HEK293T (cell line): Measurements from ENCODE around the gene MINAR1.

ENCODE experiments used
- BHLHE40 ChIP-seq: fragments of 450-650 bp; IDR thresholded peaks from 2 replicates; pipeline ENCODE4 v1.6.1; 2016; ENCODE audit warnings: mild to moderate bottlenecking, moderate library complexity, borderline replicate concordance
- CTBP1 ChIP-seq: fragments of 450-650 bp; IDR thresholded peaks from 2 replicates; pipeline ENCODE4 v1.6.1; 2016; ENCODE audit warnings: borderline replicate concordance
- FOXM1 ChIP-seq: fragments of 450-650 bp; IDR thresholded peaks from 2 replicates; pipeline ENCODE4 v1.6.1; 2017; ENCODE audit warnings: mild to moderate bottlenecking, borderline replicate concordance
- HDGF ChIP-seq: fragments of 450-650 bp; IDR thresholded peaks from 2 replicates; pipeline ENCODE4 v1.6.1; 2017; ENCODE audit warnings: antibody characterized with exemption, borderline replicate concordance
- L3MBTL2 ChIP-seq: fragments of 450-650 bp; conservative IDR thresholded peaks from 2 replicates; pipeline ENCODE4 v1.6.1; 2016; ENCODE audit warnings: mild to moderate bottlenecking
- LEF1 ChIP-seq: fragments of 450-650 bp; IDR thresholded peaks from 2 replicates; pipeline ENCODE4 v1.6.1; 2017; ENCODE audit warnings: mild to moderate bottlenecking, borderline replicate concordance
- SP1 ChIP-seq: fragments of 450-650 bp; IDR thresholded peaks from 2 replicates; pipeline ENCODE4 v1.6.1; 2017
- SUZ12 ChIP-seq: fragments of 450-650 bp; IDR thresholded peaks from 2 replicates; pipeline ENCODE4 v1.6.1; 2016; ENCODE audit warnings: mild to moderate bottlenecking
- ZNF384 ChIP-seq: fragments of 450-650 bp; IDR thresholded peaks from 2 replicates; pipeline ENCODE4 v1.6.1; 2016
- TF ChIP-seq, protein P1 (sequence below): fragments of 450-650 bp; IDR thresholded peaks from 2 replicates; pipeline ENCODE4 v1.6.1; 2016

DNA sequence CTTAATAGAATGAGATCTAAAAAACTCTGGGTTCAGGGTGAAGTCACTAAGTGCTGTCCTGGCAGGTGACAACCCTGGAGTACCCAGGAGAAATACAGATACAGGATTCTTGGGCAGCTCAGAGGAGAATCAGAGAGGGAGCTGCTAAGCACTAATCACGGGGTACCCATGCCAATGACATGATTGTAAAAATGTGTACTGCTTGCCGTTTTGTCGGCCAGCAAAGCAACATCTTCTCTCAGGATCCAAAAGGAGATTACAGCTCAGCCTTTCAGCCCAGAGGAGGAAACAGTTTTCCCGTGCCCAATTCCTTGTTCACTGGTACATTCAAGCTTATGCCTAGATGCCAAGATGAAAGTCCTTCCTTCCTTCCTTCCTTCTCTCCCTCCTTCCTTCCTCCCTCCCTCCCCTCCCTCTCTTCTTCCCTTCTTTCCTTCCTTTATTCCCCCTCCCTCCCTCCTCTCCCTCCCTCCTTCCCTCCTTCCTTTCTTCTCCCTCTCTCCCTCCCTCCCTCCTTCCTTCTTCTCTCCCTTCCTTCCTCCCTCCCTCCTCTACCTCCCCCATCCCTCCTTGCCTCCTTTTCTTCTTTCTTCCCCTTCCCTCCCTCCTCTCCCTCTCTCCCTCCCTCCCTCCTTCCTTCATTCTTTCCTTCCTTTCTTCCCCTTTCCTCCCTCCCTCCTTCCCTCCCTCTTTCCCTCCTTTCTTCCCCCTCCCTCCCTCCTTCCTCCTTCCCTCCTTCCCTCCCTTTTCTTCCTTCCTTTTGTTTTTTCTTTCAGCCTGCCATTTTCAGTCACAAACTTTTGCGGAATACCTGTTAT, 4.1 kb upstream of the MINAR1 start:
- TF ChIP-seq BHLHE40: no peak
- TF ChIP-seq SUZ12: no peak
- no peak for TF ChIP-seq SP1
- no peak for TF ChIP-seq ZNF384
- no peak for TF ChIP-seq FOXM1
- no peak for TF ChIP-seq CTBP1
- TF ChIP-seq L3MBTL2: no peak
- TF ChIP-seq, protein P1, sequence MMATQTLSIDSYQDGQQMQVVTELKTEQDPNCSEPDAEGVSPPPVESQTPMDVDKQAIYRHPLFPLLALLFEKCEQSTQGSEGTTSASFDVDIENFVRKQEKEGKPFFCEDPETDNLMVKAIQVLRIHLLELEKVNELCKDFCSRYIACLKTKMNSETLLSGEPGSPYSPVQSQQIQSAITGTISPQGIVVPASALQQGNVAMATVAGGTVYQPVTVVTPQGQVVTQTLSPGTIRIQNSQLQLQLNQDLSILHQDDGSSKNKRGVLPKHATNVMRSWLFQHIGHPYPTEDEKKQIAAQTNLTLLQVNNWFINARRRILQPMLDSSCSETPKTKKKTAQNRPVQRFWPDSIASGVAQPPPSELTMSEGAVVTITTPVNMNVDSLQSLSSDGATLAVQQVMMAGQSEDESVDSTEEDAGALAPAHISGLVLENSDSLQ: no peak
- TF ChIP-seq HDGF: no peak
- TF ChIP-seq LEF1: no peak
